CD8-positive, alpha-beta memory T cell (primary cell): Measurements from ENCODE around the gene ELMO2. TPM values are rescaled to one million over a fixed set of nuclear protein-coding genes. Genes with fewer than 3 reads are reported as not detected.

Experiments used
- CTCF ChIA-PET: fragments of 350-600 bp; sonication (Branson Sonifier 250); formaldehyde crosslinking; loops from one replicate; lab custom pipeline; 2021; ENCODE audit warnings: antibody characterized with exemption; lab: Charles Lee
- POLR2A ChIA-PET: fragments of 350-600 bp; sonication (Branson Sonifier 250); formaldehyde crosslinking; loops from one replicate; lab custom pipeline; 2021; ENCODE audit warnings: antibody characterized with exemption; lab: Charles Lee
- DNase-seq, 5 donors: peaks; one replicate each; pipeline versions ENCODE4 v3.0.0 to v3.0.0-alpha.2; 2020 to 2022; ENCODE audit warnings: mixed read lengths in 1 of 5
- H3K27ac ChIP-seq: one replicate; pipeline ENCODE4 v1.7.0; 2013; ENCODE audit warnings: low read depth, mild to moderate bottlenecking, low read length, moderate library complexity
- H3K27me3 ChIP-seq: 2 replicates; pipeline ENCODE4 v1.7.0; 2013; ENCODE audit warnings: low read length, mild to moderate bottlenecking; ENCODE audit not compliant: insufficient read depth, poor library complexity, severe bottlenecking
- H3K36me3 ChIP-seq: 2 replicates; pipeline ENCODE4 v1.7.0; 2013; ENCODE audit warnings: mild to moderate bottlenecking, low read length, moderate library complexity; ENCODE audit not compliant: insufficient read depth
- H3K4me1 ChIP-seq: 2 replicates; pipeline ENCODE4 v1.7.0; 2013; ENCODE audit warnings: mild to moderate bottlenecking, low read length, moderate library complexity; ENCODE audit not compliant: insufficient read depth
- H3K4me3 ChIP-seq: 2 replicates; pipeline ENCODE4 v1.7.0; 2013; ENCODE audit warnings: mild to moderate bottlenecking, low read length
- H3K9me3 ChIP-seq: 2 replicates; pipeline ENCODE4 v1.7.0; 2013; ENCODE audit warnings: mild to moderate bottlenecking, low read length
- H3K27ac Mint-ChIP-seq, 8 donors: one replicate each; pipeline ENCODE4 v1.8.0; 2020 to 2021; ENCODE audit warnings: mixed read lengths in 8 of 8, mild to moderate bottlenecking in 6 of 8, inconsistent platforms in 3 of 8, moderate library complexity in 3 of 8
- H3K27me3 Mint-ChIP-seq, 2 donors: one replicate each; pipeline ENCODE4 v1.8.0; 2020 to 2021; ENCODE audit warnings: mixed read lengths in 2 of 2, mild to moderate bottlenecking in 1 of 2, moderate library complexity in 1 of 2
- H3K36me3 Mint-ChIP-seq, 3 donors: one replicate each; pipeline ENCODE4 v1.8.0; 2020 to 2021; ENCODE audit warnings: mixed read lengths in 3 of 3, inconsistent platforms in 1 of 3, mild to moderate bottlenecking in 1 of 3
- H3K4me1 Mint-ChIP-seq, 3 donors: one replicate each; pipeline ENCODE4 v1.8.0; 2020 to 2021; ENCODE audit warnings: mixed read lengths in 3 of 3, inconsistent platforms in 1 of 3, mild to moderate bottlenecking in 1 of 3
- H3K4me3 Mint-ChIP-seq, 7 donors: one replicate each; pipeline ENCODE4 v1.8.0; 2020 to 2021; ENCODE audit warnings: mixed read lengths in 7 of 7, mild to moderate bottlenecking in 6 of 7, moderate library complexity in 4 of 7, inconsistent platforms in 2 of 7
- H3K9me3 Mint-ChIP-seq, 5 donors: one replicate each; pipeline ENCODE4 v1.8.0; 2020 to 2022; ENCODE audit warnings: mixed read lengths in 5 of 5, mild to moderate bottlenecking in 3 of 5, moderate library complexity in 2 of 5, inconsistent platforms in 1 of 5
- polyA plus RNA-seq: library from polyadenylated mRNA; unstranded; fragments of 300-500 nt; fragmentation: Illumina TruSeq; gene quantifications from one replicate; pipeline ENCODE4 v1.2.3, GENCODE V29; 2021
- total RNA-seq, 2 experiments: library from RNA; stranded (reverse); gene quantifications; one replicate each; pipeline ENCODE4 v1.2.3, GENCODE V29; 2021

Gene ELMO2
- total and polyA plus RNA-seq, 3 experiments from 2014 or later, result 59.5 to 84.3 (median 68.2) TPM

DNA sequence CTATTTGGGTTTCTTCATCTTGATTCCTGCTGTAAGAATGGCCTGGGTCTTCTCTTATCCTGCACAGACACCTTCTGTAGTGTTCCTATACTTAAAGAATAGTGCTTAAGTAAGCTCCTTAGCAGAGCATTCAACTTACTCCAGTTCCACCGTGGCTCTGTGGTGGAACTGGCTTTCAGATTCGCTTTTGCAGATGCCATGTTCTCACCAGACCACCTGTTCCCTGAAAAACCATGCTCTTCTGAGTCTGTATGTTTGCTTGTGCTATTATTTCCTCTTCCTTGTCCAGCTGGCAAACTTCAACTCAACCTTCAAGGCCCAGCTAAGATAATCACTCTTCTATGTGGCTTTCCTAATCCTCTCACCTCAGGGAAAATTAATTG, 4.9 kb downstream of the ELMO2 start:
- Histone ChIP-seq H3K9me3 (no peaks in the 10 kb centered on the region), H3K36me3 (no peaks in the 10 kb centered on the region), H3K27ac (peak overlapping the region; percentile 11), H3K27me3 (no peaks in the 10 kb centered on the region), H3K4me3 (peak overlapping the region; percentile 33), H3K4me1 (peaks cover 72% of the 10 kb centered on the region)
- DNase-seq, result no peak
- CTCF ChIA-PET, result interaction anchor here (1.8 kb wide), 1 partner anchor 11 kb away, joined by 4 read pairs; no protein-coding TSS in a partner anchor
- Mint-ChIP-seq H3K36me3 (peaks cover 0 to 35% (median 2%) of the 10 kb centered on the region in 3 donors), H3K4me1 (peaks cover 70 to 88% (median 85%) of the 10 kb centered on the region in 3 donors), H3K27ac (peak overlapping the region; percentile 91 to 99 (median 95)), H3K9me3 (no peaks in the 10 kb centered on the region), H3K4me3 (peak overlapping the region; percentile 74 to 90 (median 80)), H3K27me3 (no peaks in the 10 kb centered on the region)
- POLR2A ChIA-PET, result interaction anchor here (2.2 kb wide), 1 partner anchor 37 kb away, joined by 7 read pairs; no protein-coding TSS in a partner anchor

DNA sequence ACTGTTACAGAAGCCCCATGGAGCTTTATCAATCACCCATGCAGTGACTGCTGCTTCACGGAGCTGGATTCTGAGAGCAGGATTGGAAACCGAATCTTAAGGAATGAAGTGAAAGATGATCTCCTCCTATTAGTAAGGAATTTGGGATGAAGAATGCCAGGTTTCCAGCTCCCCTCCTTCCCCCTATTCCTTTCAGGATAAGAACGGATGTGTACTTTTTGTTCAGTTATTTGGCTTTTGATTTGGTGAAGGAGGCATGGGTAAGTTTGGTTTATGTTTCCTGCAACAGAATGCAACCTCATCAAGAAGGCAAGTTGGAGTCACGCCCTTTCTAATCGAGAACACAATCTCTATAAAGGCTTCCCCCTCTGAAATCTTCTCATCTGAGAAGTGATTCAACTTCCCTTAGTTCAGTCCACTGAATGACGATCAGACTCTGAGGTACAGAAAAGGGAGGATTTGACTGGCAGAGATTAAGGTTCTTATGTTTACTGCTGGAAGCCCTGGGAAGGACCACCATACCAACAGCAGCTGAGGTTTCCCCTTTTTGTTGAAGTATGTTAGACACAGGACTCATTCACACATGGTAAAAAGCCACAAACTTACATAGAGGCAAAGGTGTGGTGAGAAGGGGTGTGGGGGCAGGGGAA, 5.5 kb downstream of the ELMO2 start:
- Mint-ChIP-seq H3K9me3 (no peaks in the 10 kb centered on the region), H3K27ac (peak overlapping the region; percentile 91 to 99 (median 95)), H3K4me1 (peaks cover 69 to 90% (median 88%) of the 10 kb centered on the region in 3 donors), H3K36me3 (peaks cover 0 to 38% (median 2%) of the 10 kb centered on the region in 3 donors), H3K4me3 (peak overlapping the region; percentile 74 to 90 (median 80)), H3K27me3 (no peaks in the 10 kb centered on the region)
- H3K9me3 ChIP-seq, result no peaks in the 10 kb centered on the region
- no peaks in the 10 kb centered on the region for H3K36me3 ChIP-seq
- H3K27me3 ChIP-seq, result no peaks in the 10 kb centered on the region
- ChIA-PET CTCF (interaction anchor here (1.4 to 1.8 kb wide), 2 partner anchors 11 to 39 kb away, joined by 3 to 4 read pairs; no protein-coding TSS in a partner anchor), POLR2A (interaction anchor here (0.6 to 2.2 kb wide), 3 partner anchors 37 to 405 kb away, joined by 6 to 7 read pairs (median 6); no protein-coding TSS in a partner anchor)
- peaks cover 72% of the 10 kb centered on the region for H3K4me1 ChIP-seq
- DNase-seq, result peak in 4 of 5 donors; percentile 12 to 82 (median 70)
- H3K27ac ChIP-seq, result peak overlapping the region; percentile 11
- H3K4me3 ChIP-seq, result peak overlapping the region; percentile 33

DNA sequence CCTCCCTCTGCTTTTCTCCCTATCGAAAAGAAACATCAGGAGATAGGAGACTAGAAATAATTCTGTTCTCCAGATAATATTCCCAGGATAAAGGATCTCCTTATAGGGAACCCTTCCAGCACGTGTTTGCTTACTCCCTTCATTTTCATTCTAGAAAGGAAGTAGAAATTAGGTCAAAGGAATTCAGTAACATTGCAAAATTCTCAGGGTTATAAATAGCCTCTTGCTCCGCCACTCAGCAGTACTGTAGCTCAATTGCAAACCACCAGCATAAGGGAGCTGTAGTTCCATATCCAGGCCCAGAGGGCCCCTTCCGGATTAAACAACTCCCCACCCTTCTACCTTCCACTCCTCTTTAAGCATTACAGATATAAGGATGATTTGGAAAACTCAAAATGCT, 6.2 kb downstream of the ELMO2 start:
- POLR2A ChIA-PET, result interaction anchor here (1.1 to 1.2 kb wide), 2 partner anchors 36 to 44 kb away, joined by 4 to 6 read pairs; no protein-coding TSS in a partner anchor

DNA sequence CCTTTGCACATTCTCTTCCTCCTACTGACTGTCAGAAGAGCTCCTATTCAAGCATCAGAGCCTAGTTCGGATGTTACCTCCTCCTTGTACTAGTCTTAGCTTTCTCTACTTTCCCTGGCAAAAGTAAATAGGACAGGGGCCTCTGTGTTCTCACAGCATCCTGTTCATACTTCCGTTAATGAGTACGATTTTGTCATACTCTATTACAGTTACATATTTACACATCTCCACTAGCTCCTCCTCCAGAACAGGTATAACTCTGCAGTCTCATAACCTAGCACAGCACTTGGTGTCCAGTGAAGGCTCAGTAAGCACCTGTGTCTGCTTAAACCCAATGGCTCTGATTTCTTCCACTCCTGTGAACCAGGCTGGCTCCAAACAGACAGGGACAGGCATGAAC, 7.0 kb downstream of the ELMO2 start:
- Mint-ChIP-seq H3K4me1 (peaks cover 64 to 95% (median 90%) of the 10 kb centered on the region in 3 donors), H3K9me3 (no peaks in the 10 kb centered on the region), H3K4me3 (peak overlapping the region; percentile 7 to 87 (median 58)), H3K27me3 (no peaks in the 10 kb centered on the region), H3K27ac (peak overlapping the region; percentile 67 to 96 (median 92)), H3K36me3 (peaks cover 0 to 48% (median 5%) of the 10 kb centered on the region in 3 donors)
- ChIA-PET POLR2A (interaction anchor here (0.6 to 1.2 kb wide), 3 partner anchors 35 to 42 kb away, joined by 3 to 4 read pairs (median 3); no protein-coding TSS in a partner anchor), CTCF (interaction anchor here (1.4 kb wide), 1 partner anchor 37 kb away, joined by 3 read pairs; no protein-coding TSS in a partner anchor)
- no peaks in the 10 kb centered on the region for H3K27me3 ChIP-seq
- DNase-seq, result peak in 1 of 5 donors; percentile 7
- peaks cover 6% of the 10 kb centered on the region for H3K36me3 ChIP-seq
- peak overlapping the region; percentile 5 for H3K4me3 ChIP-seq
- no peak overlapping the region for H3K27ac ChIP-seq
- no peaks in the 10 kb centered on the region for H3K9me3 ChIP-seq
- peaks cover 61% of the 10 kb centered on the region for H3K4me1 ChIP-seq

More for the DNA sequence above, 6.2 kb downstream of the ELMO2 start:
- Histone ChIP-seq H3K36me3 (peaks cover 5% of the 10 kb centered on the region), H3K27ac (peak overlapping the region; percentile 11), H3K27me3 (no peaks in the 10 kb centered on the region), H3K4me1 (peaks cover 68% of the 10 kb centered on the region), H3K9me3 (no peaks in the 10 kb centered on the region), H3K4me3 (peak overlapping the region; percentile 17)
- no peak for DNase-seq
- H3K4me3 Mint-ChIP-seq, result peak overlapping the region in 6 of 7 donors; percentile 51 to 82 (median 79)
- peaks cover 69 to 95% (median 89%) of the 10 kb centered on the region in 3 donors for H3K4me1 Mint-ChIP-seq
- H3K9me3 Mint-ChIP-seq, result no peaks in the 10 kb centered on the region
- CTCF ChIA-PET, result interaction anchor here (1.4 to 1.8 kb wide), 2 partner anchors 12 to 38 kb away, joined by 3 to 4 read pairs; no protein-coding TSS in a partner anchor
- H3K27ac Mint-ChIP-seq, result peak overlapping the region; percentile 91 to 99 (median 95)
- H3K27me3 Mint-ChIP-seq, result no peaks in the 10 kb centered on the region
- H3K36me3 Mint-ChIP-seq, result peaks cover 0 to 42% (median 5%) of the 10 kb centered on the region in 3 donors

DNA sequence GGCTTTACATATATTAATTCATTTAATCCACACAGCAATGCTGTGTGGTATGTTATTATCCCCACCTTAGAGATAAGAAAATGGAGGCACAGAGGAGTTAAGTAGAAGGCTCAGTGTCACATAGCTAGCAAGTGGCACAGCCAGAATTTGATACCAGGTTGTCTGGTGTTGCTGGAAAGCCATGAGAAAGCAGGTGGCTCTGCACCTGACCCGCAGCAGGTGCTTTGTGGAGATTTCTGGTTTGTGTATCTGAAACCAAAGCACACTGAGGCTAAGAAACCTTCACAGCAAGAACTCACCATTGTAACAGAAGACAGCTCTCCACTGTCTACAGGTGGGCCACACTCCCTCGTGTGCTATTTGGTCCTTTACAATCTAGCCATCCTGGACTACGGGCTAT, 7.5 kb downstream of the ELMO2 start:
- CTCF ChIA-PET, result no interaction called here
- POLR2A ChIA-PET, result interaction anchor here (0.6 to 0.7 kb wide), 2 partner anchors 35 to 41 kb away, joined by 3 read pairs; no protein-coding TSS in a partner anchor

DNA sequence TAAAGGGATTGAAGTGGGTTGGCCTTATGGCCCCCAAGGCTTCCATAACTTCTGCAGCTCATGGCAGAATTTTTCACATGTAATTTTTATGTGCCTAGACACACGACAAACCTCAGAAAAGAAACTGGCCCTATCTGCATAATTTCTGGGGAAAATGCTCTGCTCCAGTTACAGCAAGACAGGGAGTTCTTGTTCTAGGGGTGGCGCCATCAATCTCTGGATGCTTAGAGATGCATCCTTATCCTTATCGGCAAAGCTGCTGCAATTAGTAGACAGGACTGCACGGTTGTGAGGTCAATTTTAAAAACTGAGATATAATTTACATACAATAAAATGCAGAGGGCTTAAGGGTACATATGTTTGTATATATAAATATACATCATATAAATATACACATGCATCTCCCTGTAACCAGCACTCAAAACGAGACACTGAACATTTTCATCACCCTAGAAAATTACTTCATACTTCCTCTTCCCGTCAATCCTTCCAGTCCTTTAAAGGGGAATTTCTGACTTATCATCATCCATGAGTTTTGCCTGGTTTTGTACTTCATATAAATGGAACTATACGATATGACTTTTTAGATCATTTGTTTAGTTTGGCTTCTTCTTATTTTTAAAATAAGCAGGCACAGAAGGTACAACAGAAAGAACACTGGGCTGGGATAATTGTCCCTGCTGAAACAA, 10.2 kb downstream of the ELMO2 start:
- H3K36me3 ChIP-seq, result peaks cover 37% of the 10 kb centered on the region
- Mint-ChIP-seq H3K27me3 (no peaks in the 10 kb centered on the region), H3K4me1 (peaks cover 39 to 65% (median 61%) of the 10 kb centered on the region in 3 donors), H3K36me3 (peaks cover 11 to 74% (median 20%) of the 10 kb centered on the region in 3 donors), H3K9me3 (no peaks in the 10 kb centered on the region), H3K4me3 (no peak overlapping the region), H3K27ac (peak overlapping the region in 3 of 8 donors; percentile 47 to 70 (median 54))
- no peak for DNase-seq
- peaks cover 29% of the 10 kb centered on the region for H3K4me1 ChIP-seq
- H3K4me3 ChIP-seq, result no peak overlapping the region
- POLR2A ChIA-PET, result interaction anchor here (1.5 kb wide), 1 partner anchor 11 kb away, joined by 3 read pairs; the partner anchor contains the start of gene ELMO2
- H3K27me3 ChIP-seq, result no peaks in the 10 kb centered on the region
- CTCF ChIA-PET, result no interaction called here
- no peaks in the 10 kb centered on the region for H3K9me3 ChIP-seq
- no peak overlapping the region for H3K27ac ChIP-seq

More for the DNA sequence above, 7.5 kb downstream of the ELMO2 start:
- Mint-ChIP-seq H3K4me3 (peak overlapping the region; percentile 7 to 87 (median 58)), H3K9me3 (no peaks in the 10 kb centered on the region), H3K27ac (peak overlapping the region; percentile 68 to 96 (median 92)), H3K36me3 (peaks cover 0 to 52% (median 5%) of the 10 kb centered on the region in 3 donors), H3K4me1 (peaks cover 60 to 92% (median 88%) of the 10 kb centered on the region in 3 donors), H3K27me3 (no peaks in the 10 kb centered on the region)
- no peaks in the 10 kb centered on the region for H3K9me3 ChIP-seq
- no peak for DNase-seq
- peaks cover 9% of the 10 kb centered on the region for H3K36me3 ChIP-seq
- no peaks in the 10 kb centered on the region for H3K27me3 ChIP-seq
- H3K27ac ChIP-seq, result no peak overlapping the region
- H3K4me1 ChIP-seq, result peaks cover 57% of the 10 kb centered on the region
- H3K4me3 ChIP-seq, result no peak overlapping the region

DNA sequence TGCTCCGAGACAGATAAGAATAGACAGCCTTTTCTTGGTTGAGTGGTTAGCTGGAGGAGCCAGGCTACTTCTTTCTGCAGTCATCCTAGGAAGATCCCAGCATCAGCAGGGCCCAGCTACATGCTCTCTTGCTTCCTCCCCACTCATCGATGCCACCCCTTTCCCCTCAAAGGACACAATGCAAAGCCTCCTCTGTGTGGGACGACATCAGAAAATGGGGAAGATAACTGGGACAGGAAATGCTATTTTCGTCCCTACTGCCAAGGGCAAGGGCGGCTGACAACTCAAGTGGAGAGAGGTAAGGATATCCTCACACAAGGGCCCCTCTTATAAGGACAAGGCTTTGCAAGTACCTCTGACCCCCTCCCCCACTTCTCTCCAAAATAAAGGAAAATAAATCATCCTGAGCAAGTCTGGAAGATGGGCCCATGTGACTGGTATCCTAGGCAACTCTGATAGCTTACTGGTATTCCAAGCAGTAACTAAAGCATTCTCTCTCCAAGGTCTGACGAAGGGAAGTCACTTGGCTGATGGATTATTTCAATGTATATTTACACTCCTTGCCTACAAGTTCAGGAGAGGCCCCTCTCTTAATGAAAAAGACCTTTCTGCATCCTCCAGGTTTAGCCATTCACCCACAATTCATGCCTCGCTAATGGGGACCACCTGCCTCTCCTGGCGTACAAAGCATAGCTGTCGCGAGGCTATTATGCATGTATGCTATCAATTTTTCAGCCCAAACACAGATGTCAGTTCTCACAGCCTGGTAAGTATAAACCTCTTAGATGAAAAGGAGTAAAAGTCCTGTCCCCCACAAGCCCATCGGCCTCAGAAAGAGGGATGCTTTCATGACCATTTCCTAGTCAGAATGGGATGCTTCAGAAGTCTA, 11.3 kb downstream of the ELMO2 start:
- Mint-ChIP-seq H3K27me3 (no peaks in the 10 kb centered on the region), H3K27ac (peak overlapping the region in 6 of 8 donors; percentile 3 to 70 (median 32)), H3K4me1 (peaks cover 28 to 54% (median 51%) of the 10 kb centered on the region in 3 donors), H3K9me3 (no peaks in the 10 kb centered on the region), H3K36me3 (peaks cover 11 to 85% (median 22%) of the 10 kb centered on the region in 3 donors), H3K4me3 (no peak overlapping the region)
- peaks cover 43% of the 10 kb centered on the region for H3K36me3 ChIP-seq
- H3K27me3 ChIP-seq, result no peaks in the 10 kb centered on the region
- no peak overlapping the region for H3K4me3 ChIP-seq
- CTCF ChIA-PET, result interaction anchor here (1.4 kb wide), 1 partner anchor 12 kb away, joined by 6 read pairs; the partner anchor contains the start of gene ELMO2
- no peak for DNase-seq
- no peak overlapping the region for H3K27ac ChIP-seq
- POLR2A ChIA-PET, result interaction anchor here (1.5 kb wide), 1 partner anchor 12 kb away, joined by 3 read pairs; the partner anchor contains the start of gene ELMO2
- H3K9me3 ChIP-seq, result no peaks in the 10 kb centered on the region
- peaks cover 18% of the 10 kb centered on the region for H3K4me1 ChIP-seq
